GM12892 (cell line): ENCODE measurements around the gene NOC4L.

Experiments
- DNase-seq: peaks from one replicate; pipeline ENCODE4 v3.0.0; 2011; ENCODE audit not compliant: insufficient read length
- FAIRE-seq: peaks from 2 replicates; lab custom pipeline; 2011; peaks lifted over from hg19 to GRCh38; lab: Jason Lieb, UNC
- POLR2A ChIP-seq: IDR thresholded peaks from 2 replicates; pipeline ENCODE4 v1.6.1; 2011; ENCODE audit warnings: low read depth, low read length, control low read depth
- POLR2AphosphoS5 ChIP-seq: IDR thresholded peaks from 2 replicates; pipeline ENCODE4 v1.6.1; 2011; ENCODE audit warnings: low read depth, low read length, control low read depth
- TAF1 ChIP-seq: IDR thresholded peaks from 2 replicates; pipeline ENCODE4 v1.6.1; 2011; ENCODE audit warnings: low read depth, mild to moderate bottlenecking, control low read depth, low read length, borderline replicate concordance

Gene NOC4L

GRCh38 chr12:132138941-132139871, 5.1 kb upstream of the NOC4L start:
- TF ChIP-seq POLR2A (no peak), TAF1 (no peak), POLR2AphosphoS5 (no peak)
- no peak for FAIRE-seq
- no peak for DNase-seq

DNA sequence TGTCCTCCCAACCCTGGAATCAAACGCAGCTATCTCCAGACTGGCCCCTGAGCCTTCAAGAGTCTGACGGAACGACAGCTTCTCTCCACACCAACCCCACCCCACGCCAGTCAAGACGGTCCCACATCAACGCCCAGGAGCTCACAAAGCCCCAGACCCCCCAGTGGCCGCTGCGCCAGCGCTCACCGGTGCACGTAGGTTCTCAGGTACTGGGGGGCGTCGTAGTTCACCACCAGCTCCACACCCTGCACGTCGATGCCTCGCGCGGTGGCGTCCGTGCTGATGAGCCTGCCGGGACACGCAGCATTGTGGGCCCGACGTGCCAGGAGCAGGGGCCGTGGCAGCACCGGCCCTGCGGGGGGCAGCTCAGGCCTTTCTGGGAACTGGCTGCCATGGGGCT, 4.3 kb upstream of the NOC4L start:
- no peak for FAIRE-seq

GRCh38 chr12:132140501-132140900, 3.8 kb upstream of the NOC4L start:
- no peak for FAIRE-seq
- TF ChIP-seq TAF1 (no peak), POLR2AphosphoS5 (no peak), POLR2A (no peak)

More for the DNA sequence above, 4.3 kb upstream of the NOC4L start:
- TF ChIP-seq POLR2A: no peak
- TF ChIP-seq POLR2AphosphoS5: no peak
- no peak for TF ChIP-seq TAF1
- no peak for DNase-seq

GRCh38 chr12:132140918-132141841, 3.1 kb upstream of the NOC4L start:
- TF ChIP-seq POLR2A (no peak), TAF1 (no peak), POLR2AphosphoS5 (no peak)
- DNase-seq (no peak), FAIRE-seq (no peak)

More at GRCh38 chr12:132140501-132140900, 3.8 kb upstream of the NOC4L start:
- DNase-seq: no peak

DNA sequence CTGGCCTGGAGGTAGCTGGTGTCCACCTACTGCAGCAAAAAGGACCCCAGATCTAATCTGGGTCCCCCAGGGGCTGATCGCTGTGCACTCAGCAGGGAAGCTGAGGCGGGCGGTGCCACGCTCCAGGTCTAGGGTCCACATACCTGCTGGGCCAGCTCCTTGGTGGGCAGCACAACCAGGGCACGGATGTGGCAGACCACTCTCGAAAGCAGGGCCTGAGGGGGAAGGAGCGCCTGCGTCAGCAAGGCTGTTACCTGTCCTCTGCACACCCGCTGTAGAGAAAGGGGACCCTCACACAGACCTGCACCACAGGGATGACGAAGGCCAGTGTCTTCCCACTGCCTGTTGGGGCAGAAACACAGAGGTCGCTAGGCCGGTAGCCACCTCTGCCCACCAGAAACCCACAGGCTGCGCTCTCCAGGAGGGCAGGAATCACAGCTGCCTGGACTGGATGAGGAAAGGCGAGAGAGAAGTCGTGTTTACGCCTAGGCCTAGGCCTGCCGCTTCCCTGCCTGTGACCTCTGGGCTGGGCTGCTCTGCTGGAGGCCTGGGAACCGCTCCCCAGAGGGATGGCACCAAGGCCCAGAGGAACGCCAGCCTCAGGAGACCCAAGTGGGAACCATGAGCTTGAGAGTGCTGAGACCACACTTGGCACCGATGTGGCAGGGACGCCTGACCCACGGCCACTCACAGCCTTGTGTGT, 2.1 kb upstream of the NOC4L start:
- no peak for DNase-seq
- no peak for FAIRE-seq
- TF ChIP-seq TAF1: no peak
- no peak for TF ChIP-seq POLR2A
- no peak for TF ChIP-seq POLR2AphosphoS5

GRCh38 chr12:132142679-132143335, 1.4 kb upstream of the NOC4L start:
- TF ChIP-seq POLR2A (no peak), TAF1 (no peak), POLR2AphosphoS5 (no peak)
- DNase-seq (no peak), FAIRE-seq (peak; percentile 69)

- DNase-seq (no peak), FAIRE-seq (peak; percentile 24)
- TF ChIP-seq POLR2A (no peak), TAF1 (no peak), POLR2AphosphoS5 (no peak)
Measured at GRCh38 chr12:132143336-132144071, 753 bp upstream of the NOC4L start.

DNA sequence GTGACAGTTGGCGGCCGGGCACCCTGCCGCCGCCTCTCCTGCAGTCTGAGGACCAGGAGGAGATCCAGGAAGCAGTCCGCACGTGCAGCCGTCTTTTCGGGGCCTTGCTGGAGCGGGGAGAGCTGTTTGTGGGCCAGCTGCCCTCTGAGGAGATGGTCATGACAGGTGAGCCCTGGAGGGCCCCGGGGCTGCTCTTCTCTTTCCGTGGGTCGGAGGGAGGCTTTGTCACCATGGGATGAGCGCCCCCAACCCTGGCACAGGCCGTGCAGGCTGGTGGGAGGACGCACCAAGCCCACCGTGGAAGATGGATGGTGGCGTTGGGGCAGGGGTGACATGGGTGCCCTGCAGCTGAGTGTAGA, 532 bp downstream of the NOC4L start:
- TF ChIP-seq TAF1: no peak
- no peak for TF ChIP-seq POLR2AphosphoS5
- peak; percentile 5 for FAIRE-seq
- DNase-seq: no peak

- FAIRE-seq: no peak
- DNase-seq: no peak
- TF ChIP-seq POLR2AphosphoS5: no peak
- TF ChIP-seq TAF1: no peak
- no peak for TF ChIP-seq POLR2A
Measured at GRCh38 chr12:132145334-132145733, 1.1 kb downstream of the NOC4L start.

- TF ChIP-seq POLR2A (no peak), TAF1 (no peak), POLR2AphosphoS5 (no peak)
- FAIRE-seq (no peak), DNase-seq (no peak)
Measured at GRCh38 chr12:132146098-132146497, 1.8 kb downstream of the NOC4L start.
